H9 (cell line): Measurements from ENCODE around the gene SRPK2. TPM values are rescaled to one million over a fixed set of nuclear protein-coding genes. Genes with fewer than 3 reads are reported as not detected.

Experiments used
- DNase-seq: peaks from one replicate; pipeline ENCODE4 v3.0.0-alpha.2; 2017
- H2AFZ ChIP-seq: one replicate; pipeline ENCODE4 v1.6.1; 2013; ENCODE audit warnings: mild to moderate bottlenecking, low read length, control low read depth, moderate library complexity
- H2AK5ac ChIP-seq: 2 replicates; pipeline ENCODE4 v1.6.1; 2013; ENCODE audit warnings: low read length, control low read depth, mixed read lengths; ENCODE audit not compliant: insufficient read length
- H2BK120ac ChIP-seq: one replicate; pipeline ENCODE4 v1.6.1; 2013; ENCODE audit warnings: low read depth, mild to moderate bottlenecking, low read length, control low read depth, inconsistent platforms; ENCODE audit not compliant: poor library complexity, severe bottlenecking
- H2BK12ac ChIP-seq: 2 replicates; pipeline ENCODE4 v1.6.1; 2013; ENCODE audit warnings: low read length, control low read depth, mixed read lengths, low read depth; ENCODE audit not compliant: insufficient read length
- H2BK15ac ChIP-seq: 2 replicates; pipeline ENCODE4 v1.6.1; 2013; ENCODE audit warnings: low read depth, low read length, control low read depth
- H2BK20ac ChIP-seq: one replicate; pipeline ENCODE4 v1.6.1; 2013; ENCODE audit warnings: low read depth, mild to moderate bottlenecking, low read length, control low read depth, inconsistent platforms; ENCODE audit not compliant: poor library complexity, severe bottlenecking
- H2BK5ac ChIP-seq: 2 replicates; pipeline ENCODE4 v1.6.1; 2013; ENCODE audit warnings: low read length, control low read depth, mixed read lengths; ENCODE audit not compliant: insufficient read length
- H3K14ac ChIP-seq: 2 replicates; pipeline ENCODE4 v1.6.1; 2013; ENCODE audit warnings: low read length, control low read depth; ENCODE audit not compliant: insufficient read depth
- H3K18ac ChIP-seq: 2 replicates; pipeline ENCODE4 v1.6.1; 2013; ENCODE audit warnings: low read depth, mild to moderate bottlenecking, mixed read lengths, low read length, control low read depth; ENCODE audit not compliant: insufficient read length
- H3K23ac ChIP-seq: 2 replicates; pipeline ENCODE4 v1.6.1; 2013; ENCODE audit warnings: low read length, control low read depth, mixed read lengths, low read depth; ENCODE audit not compliant: insufficient read length
- H3K23me2 ChIP-seq: 2 replicates; pipeline ENCODE4 v1.6.1; 2013; ENCODE audit warnings: low read depth, mild to moderate bottlenecking, mixed read lengths, low read length, control low read depth; ENCODE audit not compliant: insufficient read length, poor library complexity, severe bottlenecking
- H3K27ac ChIP-seq: 2 replicates; pipeline ENCODE4 v1.5.1; 2013; ENCODE audit warnings: low read length, control low read depth, mixed read lengths, low read depth; ENCODE audit not compliant: insufficient read length
- H3K27me3 ChIP-seq: 2 replicates; pipeline ENCODE4 v1.6.1; 2013; ENCODE audit warnings: low read length, control low read depth, inconsistent platforms; ENCODE audit not compliant: insufficient read depth
- H3K4ac ChIP-seq: 2 replicates; pipeline ENCODE4 v1.6.1; 2013; ENCODE audit warnings: low read depth, mild to moderate bottlenecking, control low read depth, inconsistent platforms, low read length, moderate library complexity
- H3K4me1 ChIP-seq: 2 replicates; pipeline ENCODE4 v1.6.1; 2013; ENCODE audit warnings: low read length, control low read depth, inconsistent platforms; ENCODE audit not compliant: insufficient read depth
- H3K4me2 ChIP-seq: 2 replicates; pipeline ENCODE4 v1.6.1; 2013; ENCODE audit warnings: low read length, control low read depth, mixed read lengths; ENCODE audit not compliant: insufficient read length, insufficient read depth
- H3K56ac ChIP-seq: 2 replicates; pipeline ENCODE4 v1.6.1; 2013; ENCODE audit warnings: low read depth, mild to moderate bottlenecking, mixed read lengths, low read length, control low read depth; ENCODE audit not compliant: insufficient read length
- H3K79me1 ChIP-seq: 2 replicates; pipeline ENCODE4 v1.6.1; 2013; ENCODE audit warnings: low read depth, mild to moderate bottlenecking, moderate library complexity, low read length, control low read depth, inconsistent platforms; ENCODE audit not compliant: insufficient read depth, poor library complexity, severe bottlenecking
- H3K79me2 ChIP-seq: 2 replicates; pipeline ENCODE4 v1.6.1; 2013; ENCODE audit warnings: low read length, control low read depth, inconsistent platforms; ENCODE audit not compliant: insufficient read depth
- H3K9ac ChIP-seq: 2 replicates; pipeline ENCODE4 v1.6.1; 2013; ENCODE audit warnings: low read length, control low read depth, mixed read lengths; ENCODE audit not compliant: insufficient read length; ENCODE audit errors: extremely low read depth
- H3K9me3 ChIP-seq: one replicate; pipeline ENCODE4 v1.6.1; 2013; ENCODE audit warnings: low read depth, low read length, inconsistent platforms; ENCODE audit not compliant: control insufficient read depth
- H3T11ph ChIP-seq: one replicate; pipeline ENCODE4 v1.6.1; 2013; ENCODE audit warnings: mild to moderate bottlenecking, low read length, control low read depth, inconsistent platforms
- H4K20me1 ChIP-seq: one replicate; pipeline ENCODE4 v1.6.1; 2013; ENCODE audit not compliant: control insufficient read depth, insufficient read length, insufficient read depth
- H4K5ac ChIP-seq: 2 replicates; pipeline ENCODE4 v1.6.1; 2013; ENCODE audit warnings: low read depth, mild to moderate bottlenecking, mixed read lengths, low read length, control low read depth; ENCODE audit not compliant: insufficient read length
- H4K8ac ChIP-seq: replicated peaks from 2 replicates; pipeline ENCODE4 v1.6.1; 2013; ENCODE audit warnings: low read length, control low read depth, mixed read lengths, low read depth; ENCODE audit not compliant: insufficient read length
- H4K91ac ChIP-seq: 2 replicates; pipeline ENCODE4 v1.6.1; 2013; ENCODE audit warnings: low read depth, mild to moderate bottlenecking, moderate library complexity, mixed read lengths, low read length, control low read depth; ENCODE audit not compliant: insufficient read length
- H3K27ac Mint-ChIP-seq, 3 experiments: 2 replicates in 2 of 3; 3 replicates in 1 of 3; pipeline ENCODE4 v1.8.0; 2020 to 2021; ENCODE audit warnings: mixed read lengths in 3 of 3, mild to moderate bottlenecking in 1 of 3, moderate library complexity in 1 of 3
- H3K27me3 Mint-ChIP-seq: 2 replicates; pipeline ENCODE4 v1.8.0; 2021; ENCODE audit warnings: low read depth, mild to moderate bottlenecking, moderate library complexity, mixed read lengths
- H3K36me3 Mint-ChIP-seq, 3 experiments: 2 replicates in 2 of 3; 3 replicates in 1 of 3; pipeline ENCODE4 v1.8.0; 2020 to 2021; ENCODE audit warnings: low read depth in 3 of 3, mixed read lengths in 3 of 3; ENCODE audit not compliant: insufficient read depth in 1 of 3
- H3K4me1 Mint-ChIP-seq, 2 experiments: 2 replicates each; pipeline ENCODE4 v1.8.0; 2020; ENCODE audit warnings: mixed read lengths in 2 of 2
- H3K4me3 Mint-ChIP-seq, 2 experiments: 2 replicates in 1 of 2; 3 replicates in 1 of 2; pipeline ENCODE4 v1.8.0; 2020 to 2021; ENCODE audit warnings: mild to moderate bottlenecking in 2 of 2, mixed read lengths in 2 of 2, moderate library complexity in 1 of 2
- H3K9me3 Mint-ChIP-seq, 2 experiments: 2 replicates in 1 of 2; 3 replicates in 1 of 2; pipeline ENCODE4 v1.8.0; 2020; ENCODE audit warnings: mild to moderate bottlenecking in 2 of 2, mixed read lengths in 2 of 2, moderate library complexity in 1 of 2
- CTCF ChIP-seq: fragments of 200-600 bp; sonication (generic); conservative IDR thresholded peaks from 3 replicates; pipeline ENCODE4 v1.8.0; 2021; ENCODE audit warnings: antibody characterized with exemption, mild to moderate bottlenecking
- WGBS: extraction: QIAGEN DNeasy Blood & Tissue Kit; methylation state at CpG from one replicate; pipeline ENCODE4 v1.1.7; 2013; ENCODE audit warnings: missing lambda C conversion rate, low lambda C conversion rate, mixed read lengths; ENCODE audit not compliant: insufficient read length; ENCODE audit errors: extremely low coverage; 5-methylcytosine and 5-hydroxymethylcytosine counted together
- total RNA-seq: library from RNA; stranded (reverse); gene quantifications from 2 replicates; pipeline ENCODE4 v1.2.1, GENCODE V29; 2021

Gene SRPK2
- total RNA-seq, 1 experiment from 2014 or later, result 41.1 TPM

GRCh38 chr7:105163718-105164117 is 225.0 kb downstream of the SRPK2 start:
- H2BK5ac ChIP-seq, result no peak overlapping the region
- H3K79me1 ChIP-seq, result no peaks in the 10 kb centered on the region
- TF ChIP-seq CTCF, result no peak
- no peak overlapping the region for H3K27ac ChIP-seq
- Mint-ChIP-seq H3K4me3 (no peak overlapping the region), H3K27me3 (no peaks in the 10 kb centered on the region), H3K27ac (no peak overlapping the region), H3K9me3 (no peaks in the 10 kb centered on the region), H3K4me1 (no peaks in the 10 kb centered on the region), H3K36me3 (peaks cover 30 to 45% (median 38%) of the 10 kb centered on the region in 3 experiments; a peak in 6 of 7 replicates)
- no peak overlapping the region for H2BK120ac ChIP-seq
- H3K4me1 ChIP-seq, result no peaks in the 10 kb centered on the region
- no peaks in the 10 kb centered on the region for H3K9me3 ChIP-seq
- no peaks in the 10 kb centered on the region for H3K23me2 ChIP-seq
- H3K4ac ChIP-seq, result no peak overlapping the region
- H2BK15ac ChIP-seq, result no peak overlapping the region
- H3T11ph ChIP-seq, result no peak overlapping the region
- H3K27me3 ChIP-seq, result no peaks in the 10 kb centered on the region
- H3K4me2 ChIP-seq, result no peak overlapping the region
- H3K14ac ChIP-seq, result no peak overlapping the region
- no peak overlapping the region for H2BK12ac ChIP-seq
- DNase-seq, result no peak
- H3K9ac ChIP-seq, result no peak overlapping the region
- no peak overlapping the region for H4K5ac ChIP-seq
- no peak overlapping the region for H2AFZ ChIP-seq
- no peak overlapping the region for H3K18ac ChIP-seq
- H3K79me2 ChIP-seq, result no peaks in the 10 kb centered on the region
- H3K56ac ChIP-seq, result no peak overlapping the region
- no peak overlapping the region for H2AK5ac ChIP-seq
- H4K91ac ChIP-seq, result no peak overlapping the region
- H4K8ac ChIP-seq, result no peak overlapping the region
- H2BK20ac ChIP-seq, result no peak overlapping the region
- no peak overlapping the region for H3K23ac ChIP-seq
- no peaks in the 10 kb centered on the region for H4K20me1 ChIP-seq
- WGBS, result no CpG with 5 or more reads among the region's 8 CpGs
